Endothelial cell of umbilical vein (primary cell): ENCODE data around the gene ZER1. TPM values are rescaled to one million over a fixed set of nuclear protein-coding genes. Genes with fewer than 3 reads are reported as not detected.

Experiments used
- BruUV-seq: library from RNA; stranded (reverse); fragments of 400-500 nt; replicated peaks from 2 replicates; lab custom pipeline; 2021; lab: Mats Ljungman, UMichigan
- CTCF ChIA-PET: fragments of 300-600, 350-600 bp; sonication (Branson Sonifier 250); formaldehyde crosslinking; loops from one replicate; lab custom pipeline; 2021; ENCODE audit warnings: antibody characterized with exemption, inconsistent platforms; lab: Charles Lee
- POLR2A ChIA-PET: fragments of 300-600, 350-600 bp; sonication (Branson Sonifier 250); formaldehyde crosslinking; loops from one replicate; lab custom pipeline; 2021; ENCODE audit warnings: antibody characterized with exemption, inconsistent platforms; lab: Charles Lee
- DNase-seq: peaks from one replicate; pipeline ENCODE4 v3.0.0-alpha.2; 2011; ENCODE audit warnings: low read depth, low spot score
- FAIRE-seq: peaks from 2 replicates; lab custom pipeline; 2011; peaks lifted over from hg19 to GRCh38; lab: Jason Lieb, UNC
- H2AFZ ChIP-seq: 2 replicates; pipeline ENCODE4 v1.6.0; 2012; ENCODE audit warnings: low read depth, low read length, control low read depth, inconsistent platforms
- H3K27ac ChIP-seq: 2 replicates; pipeline ENCODE4 v1.5.1; 2011; ENCODE audit warnings: low read depth, mild to moderate bottlenecking, control low read depth, low read length, moderate library complexity; ENCODE audit not compliant: insufficient read depth
- H3K27me3 ChIP-seq, 2 experiments: 2 replicates each; pipeline versions ENCODE4 v1.6.0 to v1.6.1; 2011; ENCODE audit warnings: low read length in 2 of 2, mixed read lengths in 1 of 2; ENCODE audit not compliant: control insufficient read depth in 2 of 2, insufficient read depth in 2 of 2
- H3K36me3 ChIP-seq, 2 experiments: 2 replicates in 1 of 2; 3 replicates in 1 of 2; pipeline ENCODE4 v1.5.1; 2011; ENCODE audit warnings: low read length in 2 of 2, mild to moderate bottlenecking in 1 of 2, moderate library complexity in 1 of 2; ENCODE audit not compliant: control insufficient read depth in 2 of 2, insufficient read depth in 2 of 2; ENCODE audit errors: extremely low read depth in 1 of 2
- H3K4me1 ChIP-seq: 3 replicates; pipeline ENCODE4 v1.5.1; 2011; ENCODE audit warnings: mild to moderate bottlenecking, low read length; ENCODE audit not compliant: control insufficient read depth, insufficient read depth; ENCODE audit errors: extremely low read depth
- H3K4me2 ChIP-seq: 2 replicates; pipeline ENCODE4 v1.6.1; 2011; ENCODE audit warnings: low read length, control low read depth, mixed read lengths; ENCODE audit not compliant: insufficient read depth
- H3K4me3 ChIP-seq, 3 experiments: fragments of 200-600 bp in 1 of 3; sonication (generic), shearing (Covaris generic) in 1 of 3; replicated peaks in 1 of 3; 2 replicates each; pipeline ENCODE4 v1.5.1; 2011 to 2016; ENCODE audit warnings: control low read depth in 3 of 3, low read length in 3 of 3, mild to moderate bottlenecking in 2 of 3, inconsistent platforms in 1 of 3, low read depth in 1 of 3, moderate library complexity in 1 of 3; ENCODE audit not compliant: insufficient read depth in 1 of 3
- H3K79me2 ChIP-seq: 2 replicates; pipeline ENCODE4 v1.6.0; 2012; ENCODE audit warnings: low read length, inconsistent platforms; ENCODE audit not compliant: control insufficient read depth, insufficient read depth
- H3K9ac ChIP-seq: replicated peaks from 2 replicates; pipeline ENCODE3; 2011; ENCODE audit warnings: low read length, control low read depth; ENCODE audit not compliant: insufficient read depth; ENCODE audit errors: extremely low read depth
- H3K9me1 ChIP-seq: replicated peaks from 3 replicates; pipeline ENCODE4 v1.6.0; 2011; ENCODE audit warnings: mild to moderate bottlenecking, low read length; ENCODE audit not compliant: control insufficient read depth, insufficient read depth; ENCODE audit errors: extremely low read depth
- H3K9me3 ChIP-seq: replicated peaks from 2 replicates; pipeline ENCODE4 v1.5.1; 2012; ENCODE audit warnings: low read length, inconsistent platforms; ENCODE audit not compliant: control insufficient read depth, insufficient read depth
- H4K20me1 ChIP-seq: replicated peaks from 2 replicates; pipeline ENCODE3; 2011; ENCODE audit warnings: mild to moderate bottlenecking, low read length; ENCODE audit not compliant: control insufficient read depth, insufficient read depth; ENCODE audit errors: extremely low read depth
- CTCF ChIP-seq, 2 donors: IDR thresholded peaks; 1 replicate in 1 of 2; 2 replicates in 1 of 2; pipeline ENCODE4 v1.5.1; 2011; ENCODE audit warnings: low read length in 2 of 2, mild to moderate bottlenecking in 2 of 2, moderate library complexity in 2 of 2, control low read depth in 1 of 2, inconsistent platforms in 1 of 2, low read depth in 1 of 2; ENCODE audit not compliant: insufficient read depth in 1 of 2; ENCODE audit errors: extremely low read depth in 1 of 2
- EZH2 ChIP-seq: IDR thresholded peaks from 2 replicates; pipeline ENCODE4 v1.6.1; 2012; ENCODE audit warnings: borderline replicate concordance, low read depth, mild to moderate bottlenecking, moderate library complexity, low read length, inconsistent platforms; ENCODE audit not compliant: severe bottlenecking
- FOS ChIP-seq: IDR thresholded peaks from 2 replicates; pipeline ENCODE4 v1.6.1; 2011; ENCODE audit warnings: mild to moderate bottlenecking, low read length, moderate library complexity, borderline replicate concordance; ENCODE audit not compliant: insufficient read depth
- GATA2 ChIP-seq: IDR thresholded peaks from 2 replicates; pipeline ENCODE4 v1.7.0; 2011; ENCODE audit warnings: low read depth, mild to moderate bottlenecking, moderate library complexity, mixed read lengths, low read length; ENCODE audit not compliant: insufficient read length, insufficient read depth
- JUN ChIP-seq: IDR thresholded peaks from 2 replicates; pipeline ENCODE4 v1.6.1; 2011; ENCODE audit warnings: borderline replicate concordance, low read depth; ENCODE audit not compliant: insufficient read length, insufficient read depth
- MAX ChIP-seq: IDR thresholded peaks from 2 replicates; pipeline ENCODE4 v1.6.1; 2011; ENCODE audit not compliant: insufficient read depth, insufficient read length
- MYC ChIP-seq: IDR thresholded peaks from one replicate; pipeline ENCODE4 v1.6.1; 2011; ENCODE audit warnings: mild to moderate bottlenecking, low read depth, low read length
- POLR2A ChIP-seq: IDR thresholded peaks from 2 replicates; pipeline ENCODE4 v1.6.1; 2012; ENCODE audit warnings: low read depth, mild to moderate bottlenecking, control low read depth, low read length
- POLR2AphosphoS5 ChIP-seq: IDR thresholded peaks from 2 replicates; pipeline ENCODE4 v1.6.1; 2012; ENCODE audit warnings: low read depth, mild to moderate bottlenecking, control low read depth, low read length, moderate library complexity; ENCODE audit not compliant: insufficient read depth
- dilution Hi-C: fragments of 300-500 bp; cut with MboI; formaldehyde crosslinking; loops from one replicate; pipeline ENCODE4 v1.15.0; 2019; ENCODE audit warnings: low sequenced_read_pairs; ENCODE audit not compliant: extremely low pct_ligation_motif_present
- intact Hi-C: fragments of 100-400 bp; cut with micrococcal nuclease; formaldehyde crosslinking; loops from one replicate; pipeline ENCODE4 v1.10.0; 2022
- polyA plus RNA-seq, 4 experiments: library from polyadenylated mRNA; depleted of rRNA in 3 of 4; stranded (reverse) in 3 of 4; unstranded in 1 of 4; fragments of >200 nt; gene quantifications; 2 replicates each; pipeline versions ENCODE4 v1.2.1 to v1.2.3, GENCODE V29; 2011 to 2012; ENCODE audit warnings: missing spikeins in 1 of 4
- total RNA-seq: library from RNA; stranded (reverse); gene quantifications from 2 replicates; pipeline ENCODE4 v1.2.3, GENCODE V29; 2021

Gene ZER1
- total and polyA plus RNA-seq, 2 donors (not counting 3 experiments of a cell fraction or from before 2014, with no cell fraction given): 23.0 to 29.9 TPM

GRCh38 chr9:128807827-128808226 lies 36.1 kb upstream of the ZER1 start:
- DNase-seq (no peak), FAIRE-seq (no peak)
- ChIA-PET CTCF (interaction anchor here (1.4 to 2.1 kb wide), 2 partner anchors 10 to 11 kb away, joined by 5 to 13 read pairs; partner anchors contain the start of gene ENDOG), POLR2A (no interaction called here)
- Histone ChIP-seq H3K4me1 (no peaks in the 10 kb centered on the region), H3K9me1 (no peaks in the 10 kb centered on the region), H3K27me3 (no peaks in the 10 kb centered on the region), H3K9me3 (no peaks in the 10 kb centered on the region), H3K79me2 (no peaks in the 10 kb centered on the region), H3K4me3 (no peak overlapping the region), H3K9ac (no peak overlapping the region), H2AFZ (no peak overlapping the region), H3K4me2 (no peak overlapping the region), H4K20me1 (no peaks in the 10 kb centered on the region), H3K36me3 (peaks cover 6 to 33% of the 10 kb centered on the region in 2 experiments), H3K27ac (no peak overlapping the region)
- intact Hi-C loops: no loop called here
- dilution Hi-C loops: no loop called here
- TF ChIP-seq FOS (no peak), EZH2 (no peak), POLR2AphosphoS5 (no peak), CTCF (IDR thresholded peaks at IDR 0.05; ENCODE audit: extremely low read depth in 1 of 2, insufficient read depth in 1 of 2, low read depth in 1 of 2, low read length in 2 of 2) (no peak), MAX (no peak), JUN (no peak), POLR2A (no peak), MYC (no peak), GATA2 (no peak)
- BruUV-seq: no TSS peak
